Right lobe of liver (tissue), 6 donors: ENCODE measurements around the gene REXO1. TPM values are rescaled to one million over a fixed set of nuclear protein-coding genes. Genes with fewer than 3 reads are reported as not detected.

Experiments used
- ATAC-seq, 4 donors: fragments of 200-7000 bp; cut with Tn5 transposase; one replicate each; pipeline ENCODE4 v1.9.1; 2020; ENCODE audit warnings: mild to moderate bottlenecking in 4 of 4, moderate library complexity in 4 of 4
- DNase-seq, 3 donors: peaks; one replicate each; pipeline ENCODE4 v3.0.0-alpha.2; 2020
- H3K27ac ChIP-seq, 3 donors: fragments of 200-600 bp; one replicate each; pipeline ENCODE4 v1.8.0; 2022
- H3K27me3 ChIP-seq, 2 donors: fragments of 200-600 bp; one replicate each; pipeline ENCODE4 v1.8.0; 2022
- H3K36me3 ChIP-seq, 4 donors: fragments of 200-600 bp; sonication (generic) in 1 of 4; one replicate each; pipeline versions ENCODE4 v1.5.1 to v1.8.0; 2017 to 2022; ENCODE audit warnings: control low read depth in 1 of 4
- H3K4me1 ChIP-seq, 4 donors: fragments of 200-600 bp; sonication (generic) in 1 of 4; one replicate each; pipeline versions ENCODE4 v1.5.1 to v1.8.0; 2017 to 2022; ENCODE audit warnings: control low read depth in 1 of 4
- H3K4me3 ChIP-seq, 3 donors: fragments of 200-600 bp; one replicate each; pipeline ENCODE4 v1.8.0; 2022
- H3K9me3 ChIP-seq, 4 donors: fragments of 200-600 bp; sonication (generic) in 1 of 4; one replicate each; pipeline versions ENCODE4 v1.5.1 to v1.8.0; 2017 to 2022; ENCODE audit warnings: control low read depth in 1 of 4
- CTCF ChIP-seq, 4 donors: fragments of 200-600 bp in 3 of 4; fragments of 450-650 bp in 1 of 4; IDR thresholded peaks; one replicate each; pipeline versions ENCODE4 v1.5.1 to v1.8.0; 2016 to 2022; ENCODE audit warnings: antibody characterized with exemption in 4 of 4, mild to moderate bottlenecking in 2 of 4
- POLR2A ChIP-seq: fragments of 450-650 bp; IDR thresholded peaks from one replicate; pipeline ENCODE4 v1.6.1; 2017; ENCODE audit warnings: antibody characterized with exemption, mild to moderate bottlenecking
- WGBS: methylation state at CpG from one replicate; pipeline ENCODE4 v1.1.6; 2018; ENCODE audit warnings: low coverage, low lambda C conversion rate; ENCODE audit not compliant: insufficient coverage; ENCODE audit errors: missing lambda C conversion rate; 5-methylcytosine and 5-hydroxymethylcytosine counted together
- intact Hi-C, 2 donors: fragments of 100-400 bp; cut with DNase I; formaldehyde crosslinking; loops; one replicate each; pipeline versions ENCODE4 v1.11.2 to v1.14.1; 2022
- total RNA-seq, 6 experiments: library from RNA; depleted of rRNA in 2 of 6; stranded (reverse); fragments of >200 nt in 2 of 6; fragmentation: NEBNext Ultra II Directional in 3 of 6; extraction: Animal tissue kit (Norgen Biotek cat#: 25700) in 3 of 6; gene quantifications; one replicate each; pipeline versions ENCODE4 v1.1.0 to v1.2.4, GENCODE V29; 2016 to 2023
- donor health status: DM: no; HTN: yes; CAD: no.
- donor health status: DM: no; HTN: no; CAD: no.
- donor health status: DM: no; HTN: no; CAD: no.
- donor health status: DM: no; HTN: yes; CAD: no.
- donor health status: DM: no; HTN: yes; CAD: no.

The REXO1 gene
- total RNA-seq, 6 experiments from 2014 or later, result 8.0 to 17.7 (median 12.6) TPM

- 0% methylated on average over 16 of the region's 16 CpGs for WGBS
- peak overlapping the region; percentile 85 to 99 (median 96) for H3K4me3 ChIP-seq
- DNase-seq (no peak), ATAC-seq (no peak)
- no peak for TF ChIP-seq POLR2A
- TF ChIP-seq CTCF (IDR thresholded peaks at IDR 0.05), result no peak
- H3K27ac ChIP-seq, result peak overlapping the region; percentile 90 to 96 (median 92)
- H3K27me3 ChIP-seq, result no peaks in the 10 kb centered on the region
- H3K9me3 ChIP-seq, result no peaks in the 10 kb centered on the region
- intact Hi-C loops, result no loop called here
- H3K36me3 ChIP-seq, result no peaks in the 10 kb centered on the region
- H3K4me1 ChIP-seq, result peaks cover 0 to 53% (median 27%) of the 10 kb centered on the region in 4 donors
These were observed 26.4 kb upstream of the REXO1 start for GRCh38 chr19:1874554-1875185.

GRCh38 chr19:1873524-1874473, 25.5 kb upstream of the REXO1 start:
- peaks cover 0 to 58% (median 27%) of the 10 kb centered on the region in 4 donors for H3K4me1 ChIP-seq
- peak; percentile 9 to 26 (median 18) for ATAC-seq
- peak overlapping the region; percentile 90 to 96 (median 92) for H3K27ac ChIP-seq
- TF ChIP-seq CTCF (IDR thresholded peaks at IDR 0.05), result no peak
- TF ChIP-seq POLR2A, result no peak
- H3K4me3 ChIP-seq, result peak overlapping the region; percentile 85 to 99 (median 96)
- no peaks in the 10 kb centered on the region for H3K9me3 ChIP-seq
- DNase-seq, result peak in 2 of 3 donors; percentile 61 to 76
- intact Hi-C loops, result no loop called here
- 21% methylated on average over 15 of the region's 29 CpGs for WGBS
- H3K36me3 ChIP-seq, result no peaks in the 10 kb centered on the region
- no peaks in the 10 kb centered on the region for H3K27me3 ChIP-seq

DNA sequence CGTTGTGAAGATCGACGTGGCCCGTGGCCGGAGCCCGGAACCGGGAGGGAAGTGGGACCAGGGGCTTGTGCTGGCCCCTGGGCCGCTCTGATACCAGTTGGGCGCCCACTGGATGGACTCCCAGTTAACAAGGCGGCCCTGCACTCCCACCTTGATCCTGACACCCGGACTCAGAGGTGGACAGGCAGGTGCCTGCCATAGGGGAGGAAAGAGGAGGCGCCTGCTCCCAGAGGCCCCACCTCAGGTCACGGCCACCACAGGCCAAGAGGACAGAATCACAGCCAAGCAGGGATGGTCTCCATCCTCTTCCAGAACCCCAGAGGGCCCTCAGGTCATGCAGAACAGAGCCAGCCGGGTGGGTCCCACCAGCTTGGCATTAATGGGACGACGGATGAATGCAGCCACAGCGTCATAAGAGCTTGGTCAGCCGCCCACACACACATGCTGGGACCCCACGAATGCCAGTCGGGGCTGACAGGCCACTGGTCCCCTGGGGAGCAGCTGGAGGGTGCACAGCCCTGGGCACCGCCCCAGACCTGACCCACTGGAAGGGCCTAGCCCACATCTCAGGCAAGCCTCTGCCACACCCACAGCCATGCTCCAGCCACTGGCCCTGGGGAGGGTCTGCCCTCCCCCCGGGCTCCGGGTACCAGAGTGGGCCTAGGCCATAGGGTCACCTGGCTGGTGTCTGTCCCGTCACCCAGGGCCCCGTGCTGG, 24.7 kb upstream of the REXO1 start:
- 93% methylated on average over 3 of the region's 25 CpGs for WGBS
- Histone ChIP-seq H3K4me3 (peak overlapping the region; percentile 4 to 99 (median 85)), H3K27me3 (no peaks in the 10 kb centered on the region), H3K9me3 (no peaks in the 10 kb centered on the region), H3K27ac (peak overlapping the region; percentile 90 to 96 (median 92)), H3K4me1 (peaks cover 0 to 58% (median 27%) of the 10 kb centered on the region in 4 donors), H3K36me3 (no peaks in the 10 kb centered on the region)
- DNase-seq (no peak), ATAC-seq (peak in 1 of 4 donors; percentile 0)
- intact Hi-C loops, result no loop called here
- no peak for TF ChIP-seq POLR2A
- no peak for TF ChIP-seq CTCF (IDR thresholded peaks at IDR 0.05)

DNA sequence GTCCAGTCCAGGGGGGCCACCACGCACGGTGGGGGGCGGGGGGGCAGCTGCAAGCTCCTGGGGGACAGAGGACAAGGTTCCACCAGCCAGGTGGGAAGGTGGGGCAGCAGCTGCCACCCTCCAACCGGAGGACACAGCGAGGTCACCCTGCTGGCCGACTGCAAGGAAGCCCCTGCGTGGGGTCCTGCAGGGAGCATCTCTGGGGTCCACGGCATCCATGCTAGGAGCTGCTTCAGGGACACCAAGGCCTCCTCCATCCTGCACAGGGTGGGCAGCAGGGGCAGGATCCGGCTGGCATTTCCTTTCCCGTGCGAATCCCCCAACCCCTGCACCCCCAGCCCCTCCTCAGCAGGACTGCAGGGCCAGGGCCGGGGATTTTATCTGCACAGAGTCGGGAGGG, 23.3 kb upstream of the REXO1 start:
- intact Hi-C loops, result no loop called here
- WGBS, result 17% methylated on average over 1 of the region's 13 CpGs
- peaks cover 0 to 66% (median 26%) of the 10 kb centered on the region in 4 donors for H3K4me1 ChIP-seq
- H3K9me3 ChIP-seq, result no peaks in the 10 kb centered on the region
- H3K36me3 ChIP-seq, result no peaks in the 10 kb centered on the region
- ATAC-seq (no peak), DNase-seq (peak in 1 of 3 donors; percentile 60)
- no peaks in the 10 kb centered on the region for H3K27me3 ChIP-seq
- peak overlapping the region; percentile 33 to 92 (median 90) for H3K27ac ChIP-seq
- peak overlapping the region in 2 of 3 donors; percentile 21 to 31 for H3K4me3 ChIP-seq
- no peak for TF ChIP-seq POLR2A
- no peak for TF ChIP-seq CTCF (IDR thresholded peaks at IDR 0.05)
